HG02678 (cell line): ENCODE data around the gene HOXA6.
A peak's percentile ranks its signal among the peaks of the same experiment; 100 is the strongest.

Experiments
- ATAC-seq: cut with Tn5 transposase; IDR thresholded peaks from one replicate; pipeline ENCODE4 v1.9.1; 2021; ENCODE audit warnings: mild to moderate bottlenecking, moderate library complexity; ENCODE audit not compliant: unreplicated experiment

Gene HOXA6

GRCh38 chr7:27152816-27153442, 5.4 kb upstream of the HOXA6 start:
- ATAC-seq = no peak

- no peak for ATAC-seq
Observed at GRCh38 chr7:27151931-27152815, 4.6 kb upstream of the HOXA6 start, which contains the start of gene HOXA3. HOXA3 (minus strand) TSS chr7:27152583; CDS start chr7:27110640, 41,943 bp downstream.

- no peak for ATAC-seq
Observed at GRCh38 chr7:27151341-27151930, 3.9 kb upstream of the HOXA6 start.

- peak; percentile 86 for ATAC-seq
Observed at GRCh38 chr7:27150568-27151340, 3.2 kb upstream of the HOXA6 start.

GRCh38 chr7:27149842-27150567, 2.4 kb upstream of the HOXA6 start:
- no peak for ATAC-seq

GRCh38 chr7:27148756-27149641, 1.4 kb upstream of the HOXA6 start:
- no peak for ATAC-seq

- ATAC-seq = no peak
Observed at GRCh38 chr7:27148031-27148755, 619 bp upstream of the HOXA6 start.

- ATAC-seq = no peak
Observed at GRCh38 chr7:27146491-27147198, 929 bp downstream of the HOXA6 start.

- ATAC-seq = no peak
Observed at GRCh38 chr7:27145914-27146412, 1.6 kb downstream of the HOXA6 start.

- ATAC-seq = no peak
Observed at GRCh38 chr7:27145165-27145913, 2.2 kb downstream of the HOXA6 start.

GRCh38 chr7:27144781-27145164, 2.8 kb downstream of the HOXA6 start:
- ATAC-seq = no peak

- ATAC-seq = no peak
Observed at GRCh38 chr7:27143950-27144780, 3.4 kb downstream of the HOXA6 start.

- no peak for ATAC-seq
Observed at GRCh38 chr7:27143023-27143949, 4.3 kb downstream of the HOXA6 start, which contains the start of gene HOXA5. HOXA5 (minus strand) TSS chr7:27143681; CDS start chr7:27143607, 74 bp downstream.

GRCh38 chr7:27142580-27143022, 5.0 kb downstream of the HOXA6 start:
- no peak for ATAC-seq

- no peak for ATAC-seq
Observed at GRCh38 chr7:27141923-27142579, 5.5 kb downstream of the HOXA6 start.
